ENCODE results near the gene ADORA2A.
"Not testable (repeated sequence)": the region's sequence is repeated elsewhere in the genome, so short reads cannot be mapped to it uniquely, and the experiment has no call there.

The ADORA2A gene

GRCh38 chr22:24485170-24485569 lies 57.8 kb downstream of the ADORA2A start:
- Histone ChIP-seq H3K27me3 (ENCODE audit: control insufficient read depth, insufficient read depth, low read length) (peaks cover 5% of the 10 kb centered on the region), H3K9ac (ENCODE audit: low read depth, low read length) (no peak overlapping the region), H3K9me3 (replicated peaks; ENCODE audit: low read length) (no peaks in the 10 kb centered on the region), H3K4me2 (ENCODE audit: low read length) (no peak overlapping the region), H3K4me3 (ENCODE audit: low read length) (no peak overlapping the region), H3K36me3 (ENCODE audit: insufficient read depth, low read length) (no peaks in the 10 kb centered on the region), H3K4me1 (ENCODE audit: control insufficient read depth, insufficient read depth, low read length) (peaks cover 11% of the 10 kb centered on the region)

GRCh38 chr22:24485608-24486007 lies 58.2 kb downstream of the ADORA2A start:
- Histone ChIP-seq H3K4me1 (ENCODE audit: control insufficient read depth, insufficient read depth, low read length) (peaks cover 11% of the 10 kb centered on the region), H3K27me3 (ENCODE audit: control insufficient read depth, insufficient read depth, low read length) (peaks cover 5% of the 10 kb centered on the region), H3K9ac (ENCODE audit: low read depth, low read length) (no peak overlapping the region), H3K9me3 (replicated peaks; ENCODE audit: low read length) (no peaks in the 10 kb centered on the region), H3K36me3 (ENCODE audit: insufficient read depth, low read length) (no peaks in the 10 kb centered on the region), H3K4me3 (ENCODE audit: low read length) (no peak overlapping the region), H3K4me2 (ENCODE audit: low read length) (no peak overlapping the region)

- H3K4me1 ChIP-seq (ENCODE audit: control insufficient read depth, insufficient read depth, low read length), result peaks cover 11% of the 10 kb centered on the region
- no peak overlapping the region for H3K9ac ChIP-seq (ENCODE audit: low read depth, low read length)
- no peaks in the 10 kb centered on the region for H3K36me3 ChIP-seq (ENCODE audit: insufficient read depth, low read length)
- no peak overlapping the region for H3K4me3 ChIP-seq (ENCODE audit: low read length)
- H3K27me3 ChIP-seq (ENCODE audit: control insufficient read depth, insufficient read depth, low read length), result peaks cover 2% of the 10 kb centered on the region
- H3K4me2 ChIP-seq (ENCODE audit: low read length), result peak overlapping the region; percentile 14
- no peaks in the 10 kb centered on the region for H3K9me3 ChIP-seq (replicated peaks; ENCODE audit: low read length)
Observed at GRCh38 chr22:24486501-24486921, 59.1 kb downstream of the ADORA2A start.

- no peak overlapping the region for H3K4me2 ChIP-seq (ENCODE audit: low read length)
- H3K9ac ChIP-seq (ENCODE audit: low read depth, low read length), result no peak overlapping the region
- no peaks in the 10 kb centered on the region for H3K9me3 ChIP-seq (replicated peaks; ENCODE audit: low read length)
- peaks cover 16% of the 10 kb centered on the region for H3K27me3 ChIP-seq (ENCODE audit: control insufficient read depth, insufficient read depth, low read length)
- peaks cover 7% of the 10 kb centered on the region for H3K4me1 ChIP-seq (ENCODE audit: control insufficient read depth, insufficient read depth, low read length)
- no peaks in the 10 kb centered on the region for H3K36me3 ChIP-seq (ENCODE audit: insufficient read depth, low read length)
- H3K4me3 ChIP-seq (ENCODE audit: low read length), result no peak overlapping the region
Observed at GRCh38 chr22:24489011-24489410, 61.6 kb downstream of the ADORA2A start.

GRCh38 chr22:24489434-24489833 lies 62.0 kb downstream of the ADORA2A start:
- not testable (repeated sequence) for H3K9me3 ChIP-seq (replicated peaks; ENCODE audit: low read length); H3K9ac ChIP-seq (ENCODE audit: low read depth, low read length); H3K4me3 ChIP-seq (ENCODE audit: low read length); H3K4me2 ChIP-seq (ENCODE audit: low read length); H3K4me1 ChIP-seq (ENCODE audit: control insufficient read depth, insufficient read depth, low read length); H3K36me3 ChIP-seq (ENCODE audit: insufficient read depth, low read length)
- peaks cover 20% of the 10 kb centered on the region for H3K27me3 ChIP-seq (ENCODE audit: control insufficient read depth, insufficient read depth, low read length)

Measured in skeletal muscle satellite cell (primary cell).